SK-N-SH (cell line): ENCODE data around the gene RBM18. TPM values are rescaled to one million over a fixed set of nuclear protein-coding genes. Genes with fewer than 3 reads are reported as not detected.

Experiments used
- CTCF ChIA-PET: fragments of 300-600, 350-600 bp; formaldehyde crosslinking; extraction: SDS; loops from one replicate; lab custom pipeline; 2021; lab: Yijun Ruan, JAX
- POLR2A ChIA-PET: fragments of 350-600 bp; sonication (Branson Sonifier 250); formaldehyde crosslinking; extraction: SDS; loops from one replicate; lab custom pipeline; 2020; ENCODE audit warnings: antibody characterized with exemption, inconsistent platforms; lab: Yijun Ruan, JAX
- DNase-seq: peaks from one replicate; pipeline ENCODE4 v3.0.0; 2012
- H2AFZ ChIP-seq: fragments of 200-600 bp; sonication (generic); 2 replicates; pipeline ENCODE4 v1.8.1; 2016; ENCODE audit warnings: antibody characterized with exemption, mild to moderate bottlenecking, low read depth
- H3F3A ChIP-seq: fragments of 200-600 bp; sonication (generic); replicated peaks from 2 replicates; pipeline ENCODE3; 2016; ENCODE audit warnings: antibody characterized with exemption, mild to moderate bottlenecking; ENCODE audit not compliant: insufficient read depth
- H3K27ac ChIP-seq, 2 experiments: fragments of 200-500 bp in 1 of 2; fragments of 200-600 bp in 1 of 2; sonication (Bioruptor generic) in 1 of 2; sonication (generic), shearing (Covaris generic) in 1 of 2; 2 replicates each; pipeline versions ENCODE4 v1.5.1 to v1.6.1; 2014 to 2016; ENCODE audit warnings: low read depth in 2 of 2, inconsistent platforms in 1 of 2, low read length in 1 of 2, mild to moderate bottlenecking in 1 of 2, mixed read lengths in 1 of 2
- H3K27me3 ChIP-seq: fragments of 200-600 bp; sonication (generic), shearing (Covaris generic); 2 replicates; pipeline ENCODE4 v1.6.1; 2016; ENCODE audit warnings: mixed run types; ENCODE audit not compliant: insufficient read depth
- H3K36me3 ChIP-seq, 2 experiments: fragments of 200-500 bp in 1 of 2; fragments of 200-600 bp in 1 of 2; sonication (Bioruptor generic) in 1 of 2; sonication (generic) in 1 of 2; replicated peaks in 1 of 2; 2 replicates each; pipeline versions ENCODE3 to v1.5.1; 2014 to 2016; ENCODE audit warnings: low read length in 1 of 2, mild to moderate bottlenecking in 1 of 2; ENCODE audit not compliant: insufficient read depth in 2 of 2, control insufficient read depth in 1 of 2
- H3K4me1 ChIP-seq, 2 experiments: fragments of 200-500 bp in 1 of 2; fragments of 200-600 bp in 1 of 2; sonication (Bioruptor generic) in 1 of 2; sonication (generic), shearing (Covaris generic) in 1 of 2; 2 replicates each; pipeline versions ENCODE4 v1.5.1 to v1.6.1; 2014 to 2016; ENCODE audit warnings: low read depth in 1 of 2, low read length in 1 of 2, mixed run types in 1 of 2; ENCODE audit not compliant: insufficient read depth in 2 of 2, control insufficient read depth in 1 of 2
- H3K4me2 ChIP-seq: fragments of 200-600 bp; sonication (generic), shearing (Covaris generic); 2 replicates; pipeline ENCODE4 v1.6.1; 2017; ENCODE audit warnings: mixed run types
- H3K4me3 ChIP-seq, 2 experiments: fragments of 200-500 bp in 1 of 2; fragments of 200-600 bp in 1 of 2; sonication (Bioruptor generic) in 1 of 2; sonication (generic), shearing (Covaris generic) in 1 of 2; 2 replicates each; pipeline versions ENCODE4 v1.5.1 to v1.8.1; 2014 to 2016; ENCODE audit warnings: low read depth in 2 of 2, inconsistent platforms in 1 of 2, low read length in 1 of 2, mild to moderate bottlenecking in 1 of 2, mixed read lengths in 1 of 2, moderate library complexity in 1 of 2
- H3K79me2 ChIP-seq: fragments of 200-600 bp; sonication (generic); 2 replicates; pipeline ENCODE4 v1.8.1; 2017; ENCODE audit warnings: mild to moderate bottlenecking; ENCODE audit not compliant: insufficient read depth
- H3K9ac ChIP-seq: fragments of 200-600 bp; sonication (generic); 2 replicates; pipeline ENCODE4 v1.6.1; 2017; ENCODE audit warnings: mixed run types
- H3K9me2 ChIP-seq: fragments of 200-600 bp; sonication (generic); 2 replicates; pipeline ENCODE4 v1.6.1; 2017; ENCODE audit warnings: mixed run types
- H3K9me3 ChIP-seq: fragments of 200-600 bp; sonication (generic); 2 replicates; pipeline ENCODE4 v1.6.1; 2017; ENCODE audit warnings: mixed run types, mild to moderate bottlenecking, moderate library complexity
- H4K20me1 ChIP-seq: fragments of 200-600 bp; sonication (generic); 2 replicates; pipeline ENCODE4 v1.6.1; 2017; ENCODE audit warnings: mild to moderate bottlenecking, mixed run types; ENCODE audit not compliant: insufficient read depth
- CHD2 ChIP-seq: fragments of 150-350 bp; IDR thresholded peaks from 2 replicates; pipeline ENCODE4 v1.6.1; 2018; ENCODE audit warnings: low read length; ENCODE audit not compliant: partially characterized antibody
- ELF1 ChIP-seq: IDR thresholded peaks from 2 replicates; pipeline ENCODE4 v1.4.0; 2012
- EP300 ChIP-seq, 2 experiments: IDR thresholded peaks; 2 replicates each; pipeline versions ENCODE4 v1.4.0 to v1.6.1; 2012; ENCODE audit warnings: borderline replicate concordance in 1 of 2, low read depth in 1 of 2, low read length in 1 of 2
- FOSL2 ChIP-seq: IDR thresholded peaks from 2 replicates; pipeline ENCODE4 v1.4.0; 2012; ENCODE audit warnings: low read depth, mild to moderate bottlenecking, moderate library complexity, borderline replicate concordance
- FOXM1 ChIP-seq: IDR thresholded peaks from 2 replicates; pipeline ENCODE4 v1.4.0; 2012; ENCODE audit warnings: low read depth, mild to moderate bottlenecking
- GABPA ChIP-seq: IDR thresholded peaks from 2 replicates; pipeline ENCODE4 v1.4.0; 2012; ENCODE audit warnings: low read depth, mild to moderate bottlenecking
- GATA2 ChIP-seq: sonication (generic); formaldehyde crosslinking; IDR thresholded peaks from 2 replicates; pipeline ENCODE4 v1.5.0; 2020; ENCODE audit warnings: mild to moderate bottlenecking, missing genetic modification reagents
- JUND ChIP-seq: IDR thresholded peaks from 2 replicates; pipeline ENCODE4 v1.4.0; 2012
- NFIC ChIP-seq: IDR thresholded peaks from 2 replicates; pipeline ENCODE4 v1.4.0; 2012; ENCODE audit warnings: borderline replicate concordance
- PBX3 ChIP-seq: IDR thresholded peaks from 2 replicates; pipeline ENCODE4; 2012
- POLR2AphosphoS5 ChIP-seq: IDR thresholded peaks from 2 replicates; pipeline ENCODE4 v1.6.1; 2012; ENCODE audit warnings: low read depth, low read length
- RCOR1 ChIP-seq: fragments of 150-350 bp; IDR thresholded peaks from 2 replicates; pipeline ENCODE4 v1.6.1; 2017; ENCODE audit warnings: antibody characterized with exemption, low read length
- RFX5 ChIP-seq: IDR thresholded peaks from 2 replicates; pipeline ENCODE4 v1.6.1; 2012; ENCODE audit warnings: mild to moderate bottlenecking, improper control_type of control experiment, low read length
- RXRA ChIP-seq: IDR thresholded peaks from 2 replicates; pipeline ENCODE4 v1.4.0; 2012; ENCODE audit warnings: low read depth, mild to moderate bottlenecking, borderline replicate concordance
- SIN3A ChIP-seq: IDR thresholded peaks from 2 replicates; pipeline ENCODE4 v1.6.1; 2012; ENCODE audit warnings: low read depth, mild to moderate bottlenecking, low read length, moderate library complexity, borderline replicate concordance
- TAF1 ChIP-seq: IDR thresholded peaks from 2 replicates; pipeline ENCODE4 v1.6.1; 2012; ENCODE audit warnings: low read depth, mild to moderate bottlenecking, low read length, moderate library complexity, borderline replicate concordance
- TCF12 ChIP-seq: IDR thresholded peaks from 2 replicates; pipeline ENCODE4 v1.4.0; 2012
- TEAD4 ChIP-seq: IDR thresholded peaks from 2 replicates; pipeline ENCODE4 v1.4.0; 2012; ENCODE audit warnings: mild to moderate bottlenecking, borderline replicate concordance; ENCODE audit not compliant: insufficient read depth
- USF1 ChIP-seq: IDR thresholded peaks from 2 replicates; pipeline ENCODE4 v1.4.0; 2012; ENCODE audit warnings: low read depth, borderline replicate concordance
- WGBS: methylation state at CpG from one replicate; pipeline ENCODE4 v1.1.6; 2017; ENCODE audit warnings: low lambda C conversion rate; 5-methylcytosine and 5-hydroxymethylcytosine counted together
- polyA plus RNA-seq, 3 experiments: library from polyadenylated mRNA; depleted of rRNA; stranded (reverse); fragments of >200 nt; gene quantifications; 2 replicates each; pipeline ENCODE4 v1.2.3, GENCODE V29; 2012
- TF ChIP-seq, protein P1 (sequence below): fragments of 150-350 bp; IDR thresholded peaks from 2 replicates; pipeline ENCODE4 v1.6.1; 2016; ENCODE audit warnings: mild to moderate bottlenecking, low read depth, low read length
- TF ChIP-seq, protein P2 (sequence below): IDR thresholded peaks from 2 replicates; pipeline ENCODE4 v1.4.0; 2012; ENCODE audit warnings: low read depth
- TF ChIP-seq, protein P3 (sequence below): IDR thresholded peaks from 2 replicates; pipeline ENCODE4 v1.4.0; 2012; ENCODE audit warnings: low read depth, borderline replicate concordance

RBM18 gene
- polyA plus RNA-seq, 1 of the 3 experiments (the other 2 are of a cell fraction): 8.2 TPM

GRCh38 chr9:122262073-122262472 is 2.6 kb downstream of the RBM18 start:
- no peaks in the 10 kb centered on the region for H3K9me3 ChIP-seq
- no peak overlapping the region for H3K4me2 ChIP-seq
- no peak for TF ChIP-seq RFX5
- no peak for TF ChIP-seq ELF1
- TF ChIP-seq, protein P1, sequence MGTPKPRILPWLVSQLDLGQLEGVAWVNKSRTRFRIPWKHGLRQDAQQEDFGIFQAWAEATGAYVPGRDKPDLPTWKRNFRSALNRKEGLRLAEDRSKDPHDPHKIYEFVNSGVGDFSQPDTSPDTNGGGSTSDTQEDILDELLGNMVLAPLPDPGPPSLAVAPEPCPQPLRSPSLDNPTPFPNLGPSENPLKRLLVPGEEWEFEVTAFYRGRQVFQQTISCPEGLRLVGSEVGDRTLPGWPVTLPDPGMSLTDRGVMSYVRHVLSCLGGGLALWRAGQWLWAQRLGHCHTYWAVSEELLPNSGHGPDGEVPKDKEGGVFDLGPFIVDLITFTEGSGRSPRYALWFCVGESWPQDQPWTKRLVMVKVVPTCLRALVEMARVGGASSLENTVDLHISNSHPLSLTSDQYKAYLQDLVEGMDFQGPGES: no peak
- TF ChIP-seq TEAD4: no peak
- TF ChIP-seq FOSL2: no peak
- TF ChIP-seq FOXM1: no peak
- no peak for TF ChIP-seq EP300 (IDR thresholded peaks at IDR 0.05; ENCODE audit: borderline replicate concordance in 1 of 2, low read depth in 1 of 2, low read length in 1 of 2)
- TF ChIP-seq GABPA: no peak
- TF ChIP-seq, protein P2, sequence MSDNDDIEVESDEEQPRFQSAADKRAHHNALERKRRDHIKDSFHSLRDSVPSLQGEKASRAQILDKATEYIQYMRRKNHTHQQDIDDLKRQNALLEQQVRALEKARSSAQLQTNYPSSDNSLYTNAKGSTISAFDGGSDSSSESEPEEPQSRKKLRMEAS: no peak
- TF ChIP-seq JUND: no peak
- TF ChIP-seq, protein P3, sequence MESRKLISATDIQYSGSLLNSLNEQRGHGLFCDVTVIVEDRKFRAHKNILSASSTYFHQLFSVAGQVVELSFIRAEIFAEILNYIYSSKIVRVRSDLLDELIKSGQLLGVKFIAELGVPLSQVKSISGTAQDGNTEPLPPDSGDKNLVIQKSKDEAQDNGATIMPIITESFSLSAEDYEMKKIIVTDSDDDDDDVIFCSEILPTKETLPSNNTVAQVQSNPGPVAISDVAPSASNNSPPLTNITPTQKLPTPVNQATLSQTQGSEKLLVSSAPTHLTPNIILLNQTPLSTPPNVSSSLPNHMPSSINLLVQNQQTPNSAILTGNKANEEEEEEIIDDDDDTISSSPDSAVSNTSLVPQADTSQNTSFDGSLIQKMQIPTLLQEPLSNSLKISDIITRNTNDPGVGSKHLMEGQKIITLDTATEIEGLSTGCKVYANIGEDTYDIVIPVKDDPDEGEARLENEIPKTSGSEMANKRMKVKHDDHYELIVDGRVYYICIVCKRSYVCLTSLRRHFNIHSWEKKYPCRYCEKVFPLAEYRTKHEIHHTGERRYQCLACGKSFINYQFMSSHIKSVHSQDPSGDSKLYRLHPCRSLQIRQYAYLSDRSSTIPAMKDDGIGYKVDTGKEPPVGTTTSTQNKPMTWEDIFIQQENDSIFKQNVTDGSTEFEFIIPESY: no peak
- no peak for TF ChIP-seq CHD2
- TF ChIP-seq POLR2AphosphoS5: no peak
- TF ChIP-seq RCOR1: no peak
- no peak for TF ChIP-seq NFIC
- TF ChIP-seq, all 33 proteins: peak for 0
- CTCF ChIA-PET: interaction anchor here (1.3 kb wide), 1 partner anchor 88 kb away, joined by 6 read pairs; no protein-coding TSS in a partner anchor
- H3K27me3 ChIP-seq: no peaks in the 10 kb centered on the region
- H3K4me1 ChIP-seq: peaks cover 12 to 13% of the 10 kb centered on the region in 2 experiments; a peak in 3 of 4 replicates
- 0 out of 2 replicates have a peak, but pooled peaks cover 5% of the 10 kb centered on the region for H4K20me1 ChIP-seq
- no peaks in the 10 kb centered on the region for H3F3A ChIP-seq
- POLR2A ChIA-PET: no interaction called here
- H3K27ac ChIP-seq: no peak overlapping the region
- WGBS: 77% methylated on average over 1 of the region's 1 CpG
- H3K36me3 ChIP-seq: peaks cover 23 to 34% of the 10 kb centered on the region in 2 experiments
- peaks cover 72% of the 10 kb centered on the region for H3K79me2 ChIP-seq
- H2AFZ ChIP-seq: no peak overlapping the region
- no peak overlapping the region for H3K9ac ChIP-seq
- H3K4me3 ChIP-seq: no peak overlapping the region
- no peak for DNase-seq
- H3K9me2 ChIP-seq: no peaks in the 10 kb centered on the region

- ChIA-PET POLR2A (no interaction called here), CTCF (interaction anchor here (1.3 kb wide), 1 partner anchor 9 kb away, joined by 3 read pairs; no protein-coding TSS in a partner anchor)
- no peak overlapping the region for H3K4me3 ChIP-seq
- no peak overlapping the region for H3K4me2 ChIP-seq
- no peak overlapping the region for H2AFZ ChIP-seq
- no peak overlapping the region for H3K9ac ChIP-seq
- peaks cover 23 to 37% of the 10 kb centered on the region in 2 experiments for H3K36me3 ChIP-seq
- H3K27ac ChIP-seq: no peak overlapping the region
- H3K9me2 ChIP-seq: no peaks in the 10 kb centered on the region
- no peaks in the 10 kb centered on the region for H3K9me3 ChIP-seq
- WGBS: 79% methylated on average over 1 of the region's 1 CpG
- 0 out of 2 replicates have a peak, but pooled peaks cover 5% of the 10 kb centered on the region for H4K20me1 ChIP-seq
- H3F3A ChIP-seq: no peaks in the 10 kb centered on the region
- DNase-seq: no peak
- peaks cover 12 to 13% of the 10 kb centered on the region in 2 experiments; a peak in 3 of 4 replicates for H3K4me1 ChIP-seq
- peaks cover 72% of the 10 kb centered on the region for H3K79me2 ChIP-seq
- H3K27me3 ChIP-seq: no peaks in the 10 kb centered on the region
- TF ChIP-seq PBX3 (no peak), SIN3A (no peak), TEAD4 (no peak), TCF12 (no peak), RXRA (no peak), USF1 (no peak), TAF1 (no peak), GATA2 (CRISPR knock-in tag) (no peak)
- TF ChIP-seq, protein P3: no peak
These were observed 3.2 kb downstream of the RBM18 start for GRCh38 chr9:122261469-122261881.
